ENCODE results near the gene C19orf33.

Gene C19orf33

GRCh38 chr19:38273499-38273898, 30.6 kb upstream of the C19orf33 start:
- no peak for TF ChIP-seq CTCF (IDR thresholded peaks at IDR 0.05; ENCODE audit: control insufficient read depth, extremely low read depth, insufficient read depth)
- no peak for DNase-seq (ENCODE audit: low read depth)

GRCh38 chr19:38274739-38275138, 29.3 kb upstream of the C19orf33 start:
- no peak overlapping the region for H3K4me3 ChIP-seq (ENCODE audit: low read depth, low read length)
- TF ChIP-seq CTCF (IDR thresholded peaks at IDR 0.05; ENCODE audit: control insufficient read depth, extremely low read depth, insufficient read depth): no peak
- no peak for DNase-seq (ENCODE audit: low read depth)

More at GRCh38 chr19:38273499-38273898, 30.6 kb upstream of the C19orf33 start:
- H3K4me3 ChIP-seq (ENCODE audit: low read depth, low read length): no peak overlapping the region

DNA sequence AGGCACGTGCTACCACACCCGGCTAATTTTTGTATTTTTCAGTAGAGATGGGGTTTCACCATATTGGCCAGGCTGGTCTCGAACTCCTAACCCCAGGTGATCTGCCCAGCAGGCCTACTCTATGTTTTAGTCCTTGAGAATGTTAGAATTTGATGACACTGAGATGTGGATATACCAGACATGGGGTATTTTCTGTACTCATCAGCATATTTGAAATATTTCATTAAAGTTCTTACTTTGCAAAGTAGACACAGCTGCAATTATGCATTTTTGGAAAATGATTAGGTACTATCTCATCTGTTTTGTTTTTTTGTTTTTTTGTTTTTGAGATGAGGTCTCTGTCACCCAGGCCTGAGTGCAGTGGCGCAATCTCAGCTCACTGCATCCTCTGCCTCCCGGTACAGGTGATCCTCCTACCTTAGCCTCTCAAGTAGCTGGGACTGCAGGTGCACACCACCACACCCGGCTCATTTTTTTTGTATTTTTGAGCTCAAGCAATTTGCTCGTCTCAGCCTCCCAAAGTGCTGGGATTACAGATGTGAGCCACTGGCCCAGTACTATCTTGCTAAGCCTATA, 27.0 kb upstream of the C19orf33 start:
- no peak for DNase-seq (ENCODE audit: low read depth)
- no peak for TF ChIP-seq CTCF (IDR thresholded peaks at IDR 0.05; ENCODE audit: control insufficient read depth, extremely low read depth, insufficient read depth)
- H3K4me3 ChIP-seq (ENCODE audit: low read depth, low read length): no peak overlapping the region; the same call in 1 of the 2 replicates

DNA sequence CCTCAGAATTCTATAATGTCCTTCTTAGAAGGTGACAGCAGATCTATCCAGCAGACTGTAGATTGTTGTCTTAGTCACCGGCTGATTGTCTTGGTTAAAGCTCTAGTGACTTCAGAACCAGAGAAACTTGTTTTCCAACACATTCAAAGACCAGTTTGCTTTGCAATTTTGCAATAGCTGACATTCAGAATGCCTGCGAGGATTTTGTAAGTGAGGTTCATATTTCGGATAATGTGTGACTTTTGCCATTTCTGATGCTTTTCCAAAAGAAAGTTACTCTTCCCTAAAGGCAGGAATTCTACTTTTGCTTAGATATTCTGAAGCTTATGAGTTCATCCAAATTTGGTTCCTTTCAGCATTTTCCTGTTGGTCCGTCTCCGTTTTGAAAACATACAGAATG, 26.5 kb upstream of the C19orf33 start:
- DNase-seq (ENCODE audit: low read depth): peak; percentile 79
- TF ChIP-seq CTCF (IDR thresholded peaks at IDR 0.05; ENCODE audit: control insufficient read depth, extremely low read depth, insufficient read depth): no peak
- peak overlapping the region; percentile 21; the same call in 1 of the 2 replicates for H3K4me3 ChIP-seq (ENCODE audit: low read depth, low read length)

DNA sequence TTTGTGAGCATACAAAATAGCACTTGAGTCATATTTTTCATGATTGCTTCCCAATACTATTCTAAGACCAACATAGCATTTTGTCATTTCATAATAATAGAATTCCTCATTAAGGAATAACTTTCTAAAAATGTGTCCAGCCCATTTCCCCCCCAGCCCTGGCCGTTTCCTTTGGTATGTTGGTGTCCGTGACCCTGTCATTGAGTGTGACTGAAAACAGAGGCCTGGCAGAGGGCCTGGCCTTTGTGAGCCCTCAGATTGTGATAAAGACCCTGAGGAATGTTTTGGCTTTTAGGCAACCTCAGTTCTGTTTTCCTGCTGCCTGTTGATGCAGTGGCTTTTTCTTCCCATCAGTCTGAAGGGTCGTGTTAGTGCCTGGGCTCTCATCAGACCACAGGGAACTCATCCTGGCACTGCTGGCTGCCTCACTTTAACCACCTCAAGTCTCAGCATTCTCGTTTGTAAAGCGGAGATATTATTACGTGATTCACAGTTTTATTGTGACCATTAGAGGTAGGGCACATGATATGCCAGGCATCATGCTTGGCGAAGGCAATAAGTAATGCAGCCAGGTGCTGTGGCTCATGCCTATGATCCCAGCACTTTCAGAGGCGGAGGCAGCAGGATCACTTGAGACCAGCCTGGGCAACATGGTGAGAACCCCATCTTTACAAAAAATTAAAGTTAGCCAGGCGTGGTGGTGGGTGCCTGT, 25.9 kb upstream of the C19orf33 start:
- TF ChIP-seq CTCF (IDR thresholded peaks at IDR 0.05; ENCODE audit: control insufficient read depth, extremely low read depth, insufficient read depth): no peak
- DNase-seq (ENCODE audit: low read depth): no peak
- H3K4me3 ChIP-seq (ENCODE audit: low read depth, low read length): peak overlapping the region; percentile 21; the same call in 1 of the 2 replicates

DNA sequence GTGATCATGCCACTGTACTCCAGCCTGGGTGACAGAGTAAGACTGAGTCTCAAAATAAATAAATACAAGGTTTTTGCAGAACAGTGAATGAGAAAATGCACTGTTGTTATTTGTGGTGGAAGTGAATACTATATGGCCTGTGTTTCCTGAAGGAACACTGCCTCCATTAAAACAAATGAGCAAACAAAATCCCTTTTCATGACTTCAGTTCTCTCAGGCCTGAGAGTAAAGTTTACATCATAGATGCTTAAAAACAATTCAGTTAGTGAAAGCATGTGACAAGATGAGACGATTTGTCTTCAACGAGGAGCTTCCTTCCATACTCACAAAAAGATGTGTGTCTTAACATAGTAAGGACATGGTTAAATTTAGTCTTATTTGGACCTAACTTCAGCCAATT, 25.3 kb upstream of the C19orf33 start:
- no peak for DNase-seq (ENCODE audit: low read depth)
- TF ChIP-seq CTCF (IDR thresholded peaks at IDR 0.05; ENCODE audit: control insufficient read depth, extremely low read depth, insufficient read depth): no peak
- H3K4me3 ChIP-seq (ENCODE audit: low read depth, low read length): no peak overlapping the region
